ENCODE measurements around the gene CWF19L2.
"Not testable (repeated sequence)": the region's sequence is repeated elsewhere in the genome, so short reads cannot be mapped to it uniquely, and the experiment has no call there.

CWF19L2 gene

GRCh38 chr11:107430525-107430924 lies 27.1 kb downstream of the CWF19L2 start:
- DNase-seq: no peak

GRCh38 chr11:107427569-107428180 lies 29.9 kb downstream of the CWF19L2 start:
- DNase-seq: no peak

GRCh38 chr11:107413352-107413751 lies 44.3 kb downstream of the CWF19L2 start:
- no peak for DNase-seq

- no peak for DNase-seq
Measured at GRCh38 chr11:107408762-107409211, 48.8 kb downstream of the CWF19L2 start.

- DNase-seq: no peak
Measured at GRCh38 chr11:107405260-107405659, 52.4 kb downstream of the CWF19L2 start.

GRCh38 chr11:107401131-107401530 lies 56.5 kb downstream of the CWF19L2 start:
- DNase-seq: not testable (repeated sequence)

- no peak for DNase-seq
Measured at GRCh38 chr11:107397357-107397756, 60.3 kb downstream of the CWF19L2 start.

GRCh38 chr11:107392611-107393010 lies 65.0 kb downstream of the CWF19L2 start:
- DNase-seq: no peak

GRCh38 chr11:107390701-107391100 lies 66.9 kb downstream of the CWF19L2 start:
- not testable (repeated sequence) for DNase-seq

- DNase-seq: no peak
Measured at GRCh38 chr11:107387666-107388065, 70.0 kb downstream of the CWF19L2 start.

- DNase-seq: no peak
Measured at GRCh38 chr11:107385361-107385981, 72.2 kb downstream of the CWF19L2 start.

- no peak for DNase-seq
Measured at GRCh38 chr11:107384144-107384852, 73.3 kb downstream of the CWF19L2 start.

GRCh38 chr11:107372439-107372838 lies 85.2 kb downstream of the CWF19L2 start:
- no peak for DNase-seq

GRCh38 chr11:107370390-107370789 lies 87.2 kb downstream of the CWF19L2 start:
- DNase-seq: no peak

GRCh38 chr11:107359701-107360100 lies 97.9 kb downstream of the CWF19L2 start:
- DNase-seq: no peak

- no peak for DNase-seq
Measured at GRCh38 chr11:107357877-107358276, 99.7 kb downstream of the CWF19L2 start.

GRCh38 chr11:107354780-107355179 lies 102.8 kb downstream of the CWF19L2 start:
- no peak for DNase-seq

GRCh38 chr11:107337917-107338316 lies 119.7 kb downstream of the CWF19L2 start:
- DNase-seq: no peak

GRCh38 chr11:107331728-107332127 lies 125.9 kb downstream of the CWF19L2 start:
- no peak for DNase-seq

- no peak for DNase-seq
Measured at GRCh38 chr11:107329164-107329563, 128.5 kb downstream of the CWF19L2 start.

- DNase-seq: no peak
Measured at GRCh38 chr11:107316426-107316825, 141.2 kb downstream of the CWF19L2 start.

- no peak for DNase-seq
Measured at GRCh38 chr11:107307991-107308390, 149.6 kb downstream of the CWF19L2 start.

GRCh38 chr11:107301878-107302277 lies 155.7 kb downstream of the CWF19L2 start:
- no peak for DNase-seq

- no peak for DNase-seq
Measured at GRCh38 chr11:107293677-107294344, 163.8 kb downstream of the CWF19L2 start.
